Tongue (tissue), 2 donors: Measurements from ENCODE around the gene WDR74. TPM values are rescaled to one million over a fixed set of nuclear protein-coding genes. Genes with fewer than 3 reads are reported as not detected.
A peak's percentile ranks its signal among the peaks of the same experiment; 100 is the strongest.
"Not testable (repeated sequence)": the region's sequence is repeated elsewhere in the genome, so short reads cannot be mapped to it uniquely, and the experiment has no call there.

ENCODE experiments used
- DNase-seq: peaks from one replicate; pipeline ENCODE4 v3.0.0-alpha.2; 2015
- total RNA-seq: library from RNA; depleted of rRNA; stranded (reverse); fragments of >200 nt; gene quantifications from one replicate; pipeline ENCODE4 v1.2.3, GENCODE V29; 2014

Gene WDR74
- total RNA-seq, result 36.8 TPM

GRCh38 chr11:62839050-62839945 lies at the start of gene WDR74:
WDR74 (minus strand) TSS chr11:62839590; CDS start chr11:62839570, 20 bp downstream.
- peak; percentile 98 for DNase-seq

GRCh38 chr11:62889126-62889483 lies 49.7 kb upstream of the WDR74 start:
- DNase-seq, result no peak

- DNase-seq, result no peak
These were observed 49.0 kb upstream of the WDR74 start for GRCh38 chr11:62888406-62888805.

GRCh38 chr11:62885137-62885750 lies 45.9 kb upstream of the WDR74 start:
- DNase-seq, result no peak

- no peak for DNase-seq
These were observed 44.3 kb upstream of the WDR74 start for GRCh38 chr11:62883673-62884072.

- no peak for DNase-seq
These were observed 43.6 kb upstream of the WDR74 start for GRCh38 chr11:62882788-62883501.

- DNase-seq, result no peak
These were observed 43.0 kb upstream of the WDR74 start for GRCh38 chr11:62882431-62882749.

- peak; percentile 96 for DNase-seq
These were observed 42.4 kb upstream of the WDR74 start for GRCh38 chr11:62881579-62882430.

GRCh38 chr11:62880803-62881578 lies 41.6 kb upstream of the WDR74 start, which contains the start of gene SLC3A2:
SLC3A2 (plus strand) TSS chr11:62880896; CDS start chr11:62881024, 128 bp downstream.
- DNase-seq, result peak; percentile 94

- no peak for DNase-seq
These were observed 40.9 kb upstream of the WDR74 start for GRCh38 chr11:62880231-62880802.

GRCh38 chr11:62879235-62879978 lies 40.0 kb upstream of the WDR74 start:
- no peak for DNase-seq

- DNase-seq, result no peak
These were observed 37.3 kb upstream of the WDR74 start for GRCh38 chr11:62876712-62877111.

GRCh38 chr11:62875698-62876478 lies 36.5 kb upstream of the WDR74 start:
- DNase-seq, result no peak

- no peak for DNase-seq
These were observed 35.5 kb upstream of the WDR74 start for GRCh38 chr11:62874851-62875250.

GRCh38 chr11:62865635-62866034 lies 26.2 kb upstream of the WDR74 start:
- no peak for DNase-seq

- no peak for DNase-seq
These were observed 24.4 kb upstream of the WDR74 start for GRCh38 chr11:62863687-62864335.

- not testable (repeated sequence) for DNase-seq
These were observed 22.3 kb upstream of the WDR74 start for GRCh38 chr11:62861564-62862192.

GRCh38 chr11:62860835-62861563 lies 21.6 kb upstream of the WDR74 start:
- peak; percentile 30 for DNase-seq
